ENCODE results near the gene SMURF2.

- TF ChIP-seq, protein P1, sequence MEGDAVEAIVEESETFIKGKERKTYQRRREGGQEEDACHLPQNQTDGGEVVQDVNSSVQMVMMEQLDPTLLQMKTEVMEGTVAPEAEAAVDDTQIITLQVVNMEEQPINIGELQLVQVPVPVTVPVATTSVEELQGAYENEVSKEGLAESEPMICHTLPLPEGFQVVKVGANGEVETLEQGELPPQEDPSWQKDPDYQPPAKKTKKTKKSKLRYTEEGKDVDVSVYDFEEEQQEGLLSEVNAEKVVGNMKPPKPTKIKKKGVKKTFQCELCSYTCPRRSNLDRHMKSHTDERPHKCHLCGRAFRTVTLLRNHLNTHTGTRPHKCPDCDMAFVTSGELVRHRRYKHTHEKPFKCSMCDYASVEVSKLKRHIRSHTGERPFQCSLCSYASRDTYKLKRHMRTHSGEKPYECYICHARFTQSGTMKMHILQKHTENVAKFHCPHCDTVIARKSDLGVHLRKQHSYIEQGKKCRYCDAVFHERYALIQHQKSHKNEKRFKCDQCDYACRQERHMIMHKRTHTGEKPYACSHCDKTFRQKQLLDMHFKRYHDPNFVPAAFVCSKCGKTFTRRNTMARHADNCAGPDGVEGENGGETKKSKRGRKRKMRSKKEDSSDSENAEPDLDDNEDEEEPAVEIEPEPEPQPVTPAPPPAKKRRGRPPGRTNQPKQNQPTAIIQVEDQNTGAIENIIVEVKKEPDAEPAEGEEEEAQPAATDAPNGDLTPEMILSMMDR (IDR thresholded peaks at IDR 0.05; ENCODE audit: insufficient read depth, low read depth, low read length) = no peak
- TF ChIP-seq EZH2 (IDR thresholded peaks at IDR 0.05; ENCODE audit: insufficient read depth, low read length) = no peak
These were observed 50.7 kb downstream of the SMURF2 start for GRCh38 chr17:64611369-64611768.

All from astrocyte (in vitro differentiated cells and primary cell).